Measurements from ENCODE around the gene PROSER3.

PROSER3 gene

DNA sequence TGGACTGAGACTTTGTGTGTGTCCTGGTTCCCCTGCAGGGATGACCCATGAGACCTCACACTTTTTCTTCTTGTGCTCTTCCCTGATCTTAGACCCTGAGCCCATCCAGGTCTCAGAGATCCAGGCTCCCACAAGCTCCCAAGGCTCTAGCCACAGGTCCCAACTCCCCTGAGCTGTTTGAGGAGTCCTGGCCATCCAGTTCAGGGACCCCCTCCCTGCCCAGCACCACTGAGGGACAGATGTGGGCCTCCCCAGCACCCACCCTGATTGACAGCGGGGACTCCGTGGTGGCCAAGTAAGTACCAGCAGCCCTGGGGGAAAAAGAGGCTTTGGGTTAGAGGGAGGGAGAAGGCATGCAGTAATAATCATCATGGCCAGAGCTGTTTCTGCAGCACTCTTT lies 1.7 kb downstream of the PROSER3 start:
- peaks cover 21% of the 10 kb centered on the region for H3K4me1 ChIP-seq (ENCODE audit: control insufficient read depth, low read length)
- H3K4me3 ChIP-seq (ENCODE audit: low read length), result 0 out of 2 replicates have a peak overlapping the region, but pooled peaks have one; percentile 80
- no peaks in the 10 kb centered on the region for H3F3A ChIP-seq (ENCODE audit: control insufficient read depth, insufficient read depth)
- no peak overlapping the region for H3K27ac ChIP-seq (ENCODE audit: low read depth, low read length)
- no peaks in the 10 kb centered on the region for H3K27me3 ChIP-seq (ENCODE audit: control insufficient read depth, low read length)
- peak overlapping the region; percentile 14; the same call in 1 of the 2 replicates for H3K4me2 ChIP-seq (ENCODE audit: low read length)
- H3K79me2 ChIP-seq (ENCODE audit: control insufficient read depth, low read length), result peaks cover 31% of the 10 kb centered on the region
- peaks cover 27% of the 10 kb centered on the region for H3K36me3 ChIP-seq (ENCODE audit: control insufficient read depth, low read length)
- no peaks in the 10 kb centered on the region for H3K9me2 ChIP-seq (replicated peaks; ENCODE audit: control insufficient read depth, low read length)
- H3K9me3 ChIP-seq (ENCODE audit: control insufficient read depth, insufficient read depth, low read length), result no peaks in the 10 kb centered on the region
- TF ChIP-seq, protein P1, sequence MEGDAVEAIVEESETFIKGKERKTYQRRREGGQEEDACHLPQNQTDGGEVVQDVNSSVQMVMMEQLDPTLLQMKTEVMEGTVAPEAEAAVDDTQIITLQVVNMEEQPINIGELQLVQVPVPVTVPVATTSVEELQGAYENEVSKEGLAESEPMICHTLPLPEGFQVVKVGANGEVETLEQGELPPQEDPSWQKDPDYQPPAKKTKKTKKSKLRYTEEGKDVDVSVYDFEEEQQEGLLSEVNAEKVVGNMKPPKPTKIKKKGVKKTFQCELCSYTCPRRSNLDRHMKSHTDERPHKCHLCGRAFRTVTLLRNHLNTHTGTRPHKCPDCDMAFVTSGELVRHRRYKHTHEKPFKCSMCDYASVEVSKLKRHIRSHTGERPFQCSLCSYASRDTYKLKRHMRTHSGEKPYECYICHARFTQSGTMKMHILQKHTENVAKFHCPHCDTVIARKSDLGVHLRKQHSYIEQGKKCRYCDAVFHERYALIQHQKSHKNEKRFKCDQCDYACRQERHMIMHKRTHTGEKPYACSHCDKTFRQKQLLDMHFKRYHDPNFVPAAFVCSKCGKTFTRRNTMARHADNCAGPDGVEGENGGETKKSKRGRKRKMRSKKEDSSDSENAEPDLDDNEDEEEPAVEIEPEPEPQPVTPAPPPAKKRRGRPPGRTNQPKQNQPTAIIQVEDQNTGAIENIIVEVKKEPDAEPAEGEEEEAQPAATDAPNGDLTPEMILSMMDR (IDR thresholded peaks at IDR 0.05; ENCODE audit: low read depth, low read length, poor library complexity, severe bottlenecking), result no peak
- no peak for TF ChIP-seq EZH2phosphoT487 (IDR thresholded peaks at IDR 0.05; ENCODE audit: borderline replicate concordance, low read length)
- H4K20me1 ChIP-seq (ENCODE audit: control insufficient read depth, insufficient read depth, low read depth, low read length), result 0 out of 2 replicates have a peak, but pooled peaks cover 4% of the 10 kb centered on the region

DNA sequence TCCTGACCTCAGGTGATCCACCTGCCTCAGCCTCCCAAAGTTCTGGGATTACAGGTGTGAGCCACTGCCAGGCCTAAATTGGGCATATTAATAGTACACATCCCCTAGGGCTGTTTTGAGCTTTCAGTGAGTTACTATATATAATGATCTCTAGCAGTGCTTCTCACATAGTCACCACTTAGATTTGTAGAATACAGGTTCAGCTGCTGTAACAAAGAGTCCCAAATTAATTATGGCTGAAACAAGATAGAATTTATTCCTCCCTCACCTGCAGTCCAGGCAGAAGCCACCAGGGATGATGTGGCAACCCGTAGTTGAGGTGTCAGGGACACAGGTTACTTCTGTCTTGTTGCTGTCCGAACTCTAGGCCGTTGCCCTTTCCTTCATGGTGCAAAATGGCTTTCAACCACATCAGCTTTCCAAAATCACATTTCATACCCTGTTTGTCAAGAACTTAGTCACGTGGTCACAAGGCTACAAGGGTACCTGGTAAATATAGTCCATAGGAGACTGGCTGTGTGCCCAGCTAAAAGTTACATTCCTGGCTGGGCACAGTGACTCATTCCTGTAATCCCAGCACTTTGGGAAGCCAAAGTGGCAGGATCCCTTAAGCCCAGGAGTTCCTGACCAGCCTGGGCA lies 2.9 kb downstream of the PROSER3 start:
- Histone ChIP-seq H3F3A (ENCODE audit: control insufficient read depth, insufficient read depth) (no peaks in the 10 kb centered on the region), H3K79me2 (ENCODE audit: control insufficient read depth, low read length) (peaks cover 31% of the 10 kb centered on the region), H3K4me1 (ENCODE audit: control insufficient read depth, low read length) (peaks cover 21% of the 10 kb centered on the region), H3K27me3 (ENCODE audit: control insufficient read depth, low read length) (no peaks in the 10 kb centered on the region), H3K36me3 (ENCODE audit: control insufficient read depth, low read length) (peaks cover 30% of the 10 kb centered on the region), H3K9me3 (ENCODE audit: control insufficient read depth, insufficient read depth, low read length) (no peaks in the 10 kb centered on the region), H3K4me3 (ENCODE audit: low read length) (no peak overlapping the region), H3K4me2 (ENCODE audit: low read length) (no peak overlapping the region), H3K27ac (ENCODE audit: low read depth, low read length) (no peak overlapping the region), H4K20me1 (ENCODE audit: control insufficient read depth, insufficient read depth, low read depth, low read length) (0 out of 2 replicates have a peak, but pooled peaks cover 4% of the 10 kb centered on the region), H3K9me2 (replicated peaks; ENCODE audit: control insufficient read depth, low read length) (no peaks in the 10 kb centered on the region)
- TF ChIP-seq EZH2phosphoT487 (IDR thresholded peaks at IDR 0.05; ENCODE audit: borderline replicate concordance, low read length), result no peak
- TF ChIP-seq, protein P1 (IDR thresholded peaks at IDR 0.05; ENCODE audit: low read depth, low read length, poor library complexity, severe bottlenecking), result no peak

DNA sequence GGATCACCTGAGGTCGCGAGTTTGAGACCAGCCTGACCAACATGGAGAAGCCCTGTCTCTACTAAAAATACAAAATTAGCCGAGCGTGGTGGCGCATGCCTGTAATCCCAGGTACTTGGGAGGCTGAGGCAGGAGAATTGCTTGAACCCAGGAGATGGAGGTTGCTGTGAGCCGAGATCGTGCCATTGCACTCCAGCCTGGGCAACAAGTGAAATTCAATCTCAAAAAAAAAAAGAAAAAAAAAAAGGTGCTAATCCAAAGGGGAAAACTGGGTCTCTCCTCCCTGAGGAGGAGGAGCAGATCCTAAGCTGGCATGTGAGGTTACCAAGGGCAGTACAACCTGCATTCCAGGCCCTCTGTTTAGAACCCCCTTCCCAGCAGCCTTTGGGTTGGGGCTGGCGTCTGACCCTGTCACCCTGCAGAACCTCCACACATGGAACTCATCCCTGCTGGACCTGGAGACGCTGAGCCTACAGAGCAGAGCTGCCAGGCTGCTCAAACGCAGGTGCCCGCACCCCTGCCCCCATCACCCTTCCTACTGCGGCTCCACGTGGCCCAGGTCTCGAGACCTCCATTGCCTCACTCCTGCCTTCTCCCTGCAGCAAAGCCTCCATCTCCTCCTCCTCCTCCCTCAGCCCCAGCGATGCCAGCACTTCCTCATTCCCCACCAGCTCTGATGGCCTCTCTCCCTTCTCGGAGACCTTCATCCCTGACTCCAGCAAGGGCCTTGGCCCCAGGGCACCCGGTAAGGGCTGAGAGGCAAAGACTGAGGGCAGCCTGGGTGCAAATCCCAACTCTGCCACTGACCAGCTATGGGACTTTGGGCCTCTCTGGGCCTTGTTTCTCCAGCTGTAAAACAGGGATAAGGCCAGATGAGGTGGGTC lies 6.7 kb downstream of the PROSER3 start:
- no peaks in the 10 kb centered on the region for H3K9me2 ChIP-seq (replicated peaks; ENCODE audit: control insufficient read depth, low read length)
- no peaks in the 10 kb centered on the region for H3K27me3 ChIP-seq (ENCODE audit: control insufficient read depth, low read length)
- TF ChIP-seq, protein P1 (IDR thresholded peaks at IDR 0.05; ENCODE audit: low read depth, low read length, poor library complexity, severe bottlenecking), result no peak
- no peak for TF ChIP-seq EZH2phosphoT487 (IDR thresholded peaks at IDR 0.05; ENCODE audit: borderline replicate concordance, low read length)
- H3K4me1 ChIP-seq (ENCODE audit: control insufficient read depth, low read length), result peaks cover 3% of the 10 kb centered on the region
- no peaks in the 10 kb centered on the region for H3K9me3 ChIP-seq (ENCODE audit: control insufficient read depth, insufficient read depth, low read length)
- no peaks in the 10 kb centered on the region for H3F3A ChIP-seq (ENCODE audit: control insufficient read depth, insufficient read depth)
- peaks cover 15% of the 10 kb centered on the region for H3K79me2 ChIP-seq (ENCODE audit: control insufficient read depth, low read length)
- H3K4me2 ChIP-seq (ENCODE audit: low read length), result no peak overlapping the region
- no peak overlapping the region for H3K4me3 ChIP-seq (ENCODE audit: low read length)
- H3K27ac ChIP-seq (ENCODE audit: low read depth, low read length), result no peak overlapping the region
- H3K36me3 ChIP-seq (ENCODE audit: control insufficient read depth, low read length), result peaks cover 37% of the 10 kb centered on the region
- H4K20me1 ChIP-seq (ENCODE audit: control insufficient read depth, insufficient read depth, low read depth, low read length), result no peaks in the 10 kb centered on the region
